ENCODE results near the gene GRK3.

The GRK3 gene

GRCh38 chr22:25772288-25772687 lies 207.8 kb downstream of the GRK3 start:
- TF ChIP-seq GATA1 (IDR thresholded peaks at IDR 0.05; ENCODE audit: low read depth, low read length): no peak
- no peak for TF ChIP-seq POLR2A (IDR thresholded peaks at IDR 0.05; ENCODE audit: low read length)
- no peak for DNase-seq

DNA sequence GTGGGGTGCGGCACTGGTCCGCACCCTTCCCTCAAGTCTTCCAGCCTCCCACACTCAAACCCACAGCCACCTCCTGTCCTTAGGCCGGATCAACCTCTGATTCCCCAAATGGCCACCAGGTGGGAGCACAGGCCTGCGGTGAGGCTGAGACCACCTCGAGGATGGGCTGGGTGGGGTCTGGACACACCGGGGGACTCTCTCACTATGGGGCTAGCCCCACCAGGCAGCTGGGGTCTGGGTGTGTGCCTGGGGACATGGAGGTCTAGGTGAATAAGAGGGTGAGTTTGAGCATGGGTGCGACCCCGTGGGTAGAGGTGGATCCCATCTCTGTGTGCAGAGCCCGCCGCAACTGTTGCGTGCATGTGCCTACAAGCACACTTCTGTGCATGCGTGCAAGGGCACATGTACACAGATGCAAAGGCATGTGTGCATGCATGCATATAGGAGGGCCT lies 210.1 kb downstream of the GRK3 start:
- TF ChIP-seq GATA1 (IDR thresholded peaks at IDR 0.05; ENCODE audit: low read depth, low read length) (no peak), POLR2A (IDR thresholded peaks at IDR 0.05; ENCODE audit: low read length) (no peak)
- DNase-seq: peak in 1 of 2 experiments; percentile 23

DNA sequence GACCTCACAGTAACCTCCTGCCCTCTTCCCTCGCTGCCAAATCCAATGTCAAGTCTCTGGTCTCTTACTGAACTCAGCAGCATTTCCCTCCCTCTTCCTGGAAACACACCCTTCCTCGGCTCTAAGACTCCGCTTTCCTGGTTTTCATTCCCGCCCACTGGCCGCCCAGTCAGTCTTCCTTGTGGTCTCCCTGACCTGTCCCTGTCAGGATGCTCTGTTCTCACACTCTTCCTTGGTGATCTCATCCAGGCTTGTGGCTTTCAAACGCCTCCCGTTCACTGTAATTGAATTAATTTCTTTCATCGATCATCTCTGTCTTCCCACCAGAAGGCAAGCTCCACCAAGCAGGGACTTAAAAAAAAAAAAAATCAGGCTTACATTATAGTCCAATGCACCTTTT lies 211.1 kb downstream of the GRK3 start:
- no peak for TF ChIP-seq POLR2A (IDR thresholded peaks at IDR 0.05; ENCODE audit: low read length)
- no peak for DNase-seq

DNA sequence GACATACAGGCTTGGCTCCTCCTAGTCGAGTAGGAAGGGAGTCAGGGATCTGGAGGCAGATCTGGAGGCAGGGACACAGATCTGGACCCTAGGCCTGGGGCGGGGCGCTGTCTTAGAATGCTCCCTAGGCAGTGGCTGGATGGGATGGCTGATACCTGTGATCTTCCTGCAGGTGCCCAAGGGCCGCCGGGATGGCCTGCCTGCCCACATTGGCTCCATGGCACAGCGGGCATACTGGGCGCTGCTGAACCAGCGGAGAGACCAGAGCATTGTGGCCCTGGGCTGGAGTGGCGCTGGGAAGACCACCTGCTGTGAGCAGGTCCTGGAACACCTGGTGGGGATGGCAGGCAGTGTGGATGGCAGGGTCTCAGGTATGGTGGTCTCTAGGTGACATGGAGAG lies 212.9 kb downstream of the GRK3 start:
- no peak for DNase-seq
- TF ChIP-seq POLR2A (IDR thresholded peaks at IDR 0.05; ENCODE audit: low read length) (no peak), GATA1 (IDR thresholded peaks at IDR 0.05; ENCODE audit: low read depth, low read length) (no peak)

- peak; percentile 47 to 62 for DNase-seq
- TF ChIP-seq POLR2A (IDR thresholded peaks at IDR 0.05; ENCODE audit: low read length) (no peak), GATA1 (IDR thresholded peaks at IDR 0.05; ENCODE audit: low read depth, low read length) (no peak)
These were observed 213.4 kb downstream of the GRK3 start for GRCh38 chr22:25777870-25778269.
